ENCODE results near the gene HSD17B4.

GRCh38 chr5:119411361-119412278, 40.7 kb upstream of the HSD17B4 start:
- TF ChIP-seq ZNF565 (CRISPR knock-in tag; conservative IDR thresholded peaks at IDR 0.05; ENCODE audit: low read depth) = no peak
- no peak for TF ChIP-seq PATZ1 (CRISPR knock-in tag; IDR thresholded peaks at IDR 0.05; ENCODE audit: borderline replicate concordance)
- TF ChIP-seq RARB (CRISPR knock-in tag; IDR thresholded peaks at IDR 0.05) = no peak
- no peak for TF ChIP-seq GLIS3 (CRISPR knock-in tag; IDR thresholded peaks at IDR 0.05)
- TF ChIP-seq ESRRG (CRISPR knock-in tag; IDR thresholded peaks at IDR 0.05) = no peak
- TF ChIP-seq TOX (CRISPR knock-in tag; IDR thresholded peaks at IDR 0.05; ENCODE audit: borderline replicate concordance) = no peak
- TF ChIP-seq ZNF70 (CRISPR knock-in tag; IDR thresholded peaks at IDR 0.05) = no peak
- TF ChIP-seq ZFP3 (CRISPR knock-in tag; IDR thresholded peaks at IDR 0.05) = no peak
- TF ChIP-seq ZFP30 (CRISPR knock-in tag; IDR thresholded peaks at IDR 0.05) = peak; percentile 79
- no peak for TF ChIP-seq PPARA (CRISPR knock-in tag; IDR thresholded peaks at IDR 0.05; ENCODE audit: borderline replicate concordance)
- TF ChIP-seq ZC3H10 (CRISPR knock-in tag; IDR thresholded peaks at IDR 0.05) = no peak
- no peak for TF ChIP-seq ZNF8 (CRISPR knock-in tag; IDR thresholded peaks at IDR 0.05)

Measured in SK-N-SH treated with all-trans-retinoic acid at 6 μM for 48 hours (cell line).